Keratinocyte (primary cell): ENCODE measurements around the gene PRKCE. TPM values are rescaled to one million over a fixed set of nuclear protein-coding genes. Genes with fewer than 3 reads are reported as not detected.

Source experiments
- DNase-seq: peaks from one replicate; pipeline ENCODE4 v3.0.0-alpha.2; 2011; ENCODE audit warnings: low read depth, missing footprints, low spot score
- FAIRE-seq: peaks from 2 replicates; lab custom pipeline; 2011; peaks lifted over from hg19 to GRCh38; lab: Jason Lieb, UNC
- H2AFZ ChIP-seq: 2 replicates; pipeline ENCODE4 v1.6.0; 2012; ENCODE audit warnings: low read length, control low read depth, inconsistent platforms; ENCODE audit not compliant: control insufficient read depth
- H3K27ac ChIP-seq: 2 replicates; pipeline ENCODE4 v1.5.1; 2011; ENCODE audit warnings: low read length; ENCODE audit not compliant: control insufficient read depth, insufficient read depth
- H3K27me3 ChIP-seq: 3 replicates; pipeline ENCODE4 v1.6.0; 2011; ENCODE audit warnings: low read length; ENCODE audit not compliant: control insufficient read depth, insufficient read depth; ENCODE audit errors: extremely low read depth
- H3K36me3 ChIP-seq, 2 experiments: 2 replicates in 1 of 2; 3 replicates in 1 of 2; pipeline ENCODE4 v1.5.1; 2011; ENCODE audit warnings: low read length in 2 of 2, mild to moderate bottlenecking in 1 of 2; ENCODE audit not compliant: control insufficient read depth in 2 of 2, insufficient read depth in 2 of 2; ENCODE audit errors: extremely low read depth in 1 of 2
- H3K4me1 ChIP-seq: 3 replicates; pipeline ENCODE4 v1.5.1; 2011; ENCODE audit warnings: low read length; ENCODE audit not compliant: control insufficient read depth, insufficient read depth; ENCODE audit errors: extremely low read depth
- H3K4me2 ChIP-seq: 3 replicates; pipeline ENCODE4 v1.6.0; 2011; ENCODE audit warnings: low read depth, low read length; ENCODE audit not compliant: control insufficient read depth, insufficient read depth; ENCODE audit errors: extremely low read depth
- H3K4me3 ChIP-seq, 3 experiments: fragments of 200-600 bp in 1 of 3; sonication (generic) in 1 of 3; 2 replicates in 2 of 3; 3 replicates in 1 of 3; pipeline ENCODE4 v1.5.1; 2011 to 2016; ENCODE audit warnings: low read length in 3 of 3, mild to moderate bottlenecking in 3 of 3, control low read depth in 2 of 3, inconsistent platforms in 1 of 3, low read depth in 1 of 3, mixed read lengths in 1 of 3, mixed run types in 1 of 3, moderate library complexity in 1 of 3; ENCODE audit not compliant: control insufficient read depth in 2 of 3, insufficient read depth in 2 of 3; ENCODE audit errors: extremely low read depth in 1 of 3
- H3K79me2 ChIP-seq: 2 replicates; pipeline ENCODE4 v1.6.0; 2012; ENCODE audit warnings: low read length; ENCODE audit not compliant: control insufficient read depth, insufficient read depth
- H3K9ac ChIP-seq: 3 replicates; pipeline ENCODE4 v1.6.0; 2011; ENCODE audit warnings: low read length; ENCODE audit not compliant: control insufficient read depth, insufficient read depth; ENCODE audit errors: extremely low read depth
- H3K9me1 ChIP-seq: 3 replicates; pipeline ENCODE4 v1.6.0; 2011; ENCODE audit warnings: low read length; ENCODE audit not compliant: control insufficient read depth, insufficient read depth; ENCODE audit errors: extremely low read depth
- H3K9me3 ChIP-seq: 2 replicates; pipeline ENCODE4 v1.5.1; 2012; ENCODE audit warnings: low read depth, low read length; ENCODE audit not compliant: control insufficient read depth
- H4K20me1 ChIP-seq: 3 replicates; pipeline ENCODE4 v1.6.0; 2011; ENCODE audit warnings: low read length; ENCODE audit not compliant: control insufficient read depth, insufficient read depth; ENCODE audit errors: extremely low read depth
- CTCF ChIP-seq, 3 experiments: IDR thresholded peaks in 1 of 3; conservative IDR thresholded peaks in 1 of 3; optimal IDR thresholded peaks in 1 of 3; 2 replicates in 2 of 3; 3 replicates in 1 of 3; pipeline versions ENCODE3 to v1.5.1; 2011; ENCODE audit warnings: low read length in 3 of 3, mild to moderate bottlenecking in 3 of 3, moderate library complexity in 2 of 3, control low read depth in 1 of 3, inconsistent platforms in 1 of 3; ENCODE audit not compliant: insufficient read depth in 2 of 3; ENCODE audit errors: extremely low read depth in 1 of 3
- EZH2 ChIP-seq: IDR thresholded peaks from one replicate; pipeline ENCODE4 v1.6.1; 2012; ENCODE audit warnings: inconsistent platforms, mild to moderate bottlenecking, low read length, moderate library complexity
- dilution Hi-C: fragments of 300-500 bp; cut with MboI; formaldehyde crosslinking; loops from one replicate; pipeline ENCODE4 v1.7.0; 2020; ENCODE audit warnings: low sequenced_read_pairs; ENCODE audit not compliant: extremely low pct_ligation_motif_present
- polyA plus RNA-seq, 5 experiments: library from polyadenylated mRNA; depleted of rRNA in 3 of 5; stranded (reverse) in 3 of 5; stranded (forward) in 1 of 5; unstranded in 1 of 5; fragments of >200 nt; gene quantifications; 1 replicate in 1 of 5; 2 replicates in 3 of 5; 3 replicates in 1 of 5; pipeline versions ENCODE4 v1.2.1 to v1.2.3, GENCODE V29; 2011 to 2012; ENCODE audit warnings: missing spikeins in 2 of 5, low read depth in 1 of 5, low replicate concordance in 1 of 5

The PRKCE gene
- polyA plus RNA-seq, 1 donor (not counting 4 experiments of a cell fraction or from before 2014, with no cell fraction given) = 2.0 TPM

DNA sequence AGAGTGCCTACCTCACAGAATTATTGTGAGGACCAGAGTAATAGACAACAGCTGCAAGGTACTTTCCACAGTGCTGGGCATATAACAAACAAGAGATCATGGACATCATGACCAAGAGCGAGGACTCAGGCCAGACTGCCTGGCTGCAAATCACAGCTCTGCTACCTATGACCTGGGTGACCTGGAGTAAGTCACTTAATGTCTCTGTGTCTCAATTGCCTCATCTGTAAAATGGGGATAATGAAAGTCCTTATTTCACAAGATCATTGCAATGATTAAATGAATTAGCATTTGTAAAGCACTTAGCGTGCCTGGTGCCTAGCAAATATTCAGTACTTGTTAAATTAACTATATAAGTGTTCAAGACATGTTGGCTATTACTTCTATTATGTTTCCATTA, 59.7 kb downstream of the PRKCE start:
- Histone ChIP-seq H3K27ac (no peak overlapping the region), H3K9me3 (no peaks in the 10 kb centered on the region), H3K36me3 (no peaks in the 10 kb centered on the region), H3K79me2 (no peaks in the 10 kb centered on the region), H4K20me1 (no peaks in the 10 kb centered on the region), H3K4me3 (no peak overlapping the region), H2AFZ (no peak overlapping the region), H3K9me1 (no peaks in the 10 kb centered on the region), H3K27me3 (no peaks in the 10 kb centered on the region), H3K4me2 (no peak overlapping the region), H3K4me1 (no peaks in the 10 kb centered on the region), H3K9ac (no peak overlapping the region)
- FAIRE-seq (no peak), DNase-seq (no peak)
- dilution Hi-C loops = no loop called here
- TF ChIP-seq EZH2 (no peak), CTCF (optimal IDR thresholded peaks at IDR 0.05 in 1 of 3, IDR thresholded peaks at IDR 0.05 in 1 of 3, conservative IDR thresholded peaks at IDR 0.05 in 1 of 3; ENCODE audit: extremely low read depth in 1 of 3, insufficient read depth in 2 of 3, low read length in 3 of 3) (no peak)

DNA sequence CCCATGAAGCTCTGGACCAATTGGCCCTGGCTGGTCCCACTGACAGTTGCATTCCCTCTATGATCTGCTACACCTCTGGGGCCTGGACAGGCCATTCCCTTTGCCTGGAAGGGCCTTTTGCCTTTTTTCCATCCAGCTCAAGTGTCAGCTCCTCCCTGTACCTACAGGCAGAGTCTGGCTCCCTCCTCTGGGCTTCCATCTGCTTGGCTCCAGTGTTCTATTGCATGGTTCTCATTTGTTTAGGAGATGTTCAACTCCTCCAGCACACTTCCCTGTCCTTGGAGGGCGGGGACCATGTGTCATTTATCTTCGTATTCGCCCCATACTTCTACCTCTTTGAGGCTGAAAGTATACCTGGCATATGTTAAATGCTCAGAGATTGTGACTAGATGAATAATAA, 61.1 kb downstream of the PRKCE start:
- dilution Hi-C loops = no loop called here
- DNase-seq (no peak), FAIRE-seq (no peak)
- Histone ChIP-seq H3K36me3 (no peaks in the 10 kb centered on the region), H3K79me2 (no peaks in the 10 kb centered on the region), H3K27ac (no peak overlapping the region), H2AFZ (no peak overlapping the region), H3K27me3 (no peaks in the 10 kb centered on the region), H4K20me1 (no peaks in the 10 kb centered on the region), H3K4me1 (no peaks in the 10 kb centered on the region), H3K4me2 (no peak overlapping the region), H3K9me1 (no peaks in the 10 kb centered on the region), H3K9ac (no peak overlapping the region), H3K4me3 (no peak overlapping the region), H3K9me3 (no peaks in the 10 kb centered on the region)
- TF ChIP-seq CTCF (optimal IDR thresholded peaks at IDR 0.05 in 1 of 3, IDR thresholded peaks at IDR 0.05 in 1 of 3, conservative IDR thresholded peaks at IDR 0.05 in 1 of 3; ENCODE audit: extremely low read depth in 1 of 3, insufficient read depth in 2 of 3, low read length in 3 of 3) (peak in 2 of 3 experiments; percentile 14 to 44), EZH2 (no peak)
